Activated T-helper 1 cell treated with anti-CD3 and anti-CD28 coated beads, Interleukin-2, amount 50 U/mL, for 16 hours (primary cell): ENCODE results near the gene ZNF236.

Experiments used
- DNase-seq, 2 donors: peaks; one replicate each; pipeline ENCODE4 v3.0.0-alpha.2; 2020; ENCODE audit warnings: low read depth in 1 of 2, low spot score in 1 of 2

The ZNF236 gene

GRCh38 chr18:76821356-76821874, 942 bp upstream of the ZNF236 start:
- DNase-seq = no peak

GRCh38 chr18:76821875-76822505, 367 bp upstream of the ZNF236 start:
- peak; percentile 42 to 49 for DNase-seq

GRCh38 chr18:76823161-76823538, 793 bp downstream of the ZNF236 start:
- DNase-seq = no peak

GRCh38 chr18:76823587-76824011, 1.2 kb downstream of the ZNF236 start:
- DNase-seq = no peak

- DNase-seq = no peak
Observed at GRCh38 chr18:76824145-76824676, 1.9 kb downstream of the ZNF236 start.

GRCh38 chr18:76824754-76825153, 2.4 kb downstream of the ZNF236 start:
- DNase-seq = no peak

GRCh38 chr18:76827205-76828200, 5.1 kb downstream of the ZNF236 start:
- DNase-seq = no peak

GRCh38 chr18:76834379-76834778, 12.0 kb downstream of the ZNF236 start:
- DNase-seq = no peak

GRCh38 chr18:76835380-76835779, 13.0 kb downstream of the ZNF236 start:
- DNase-seq = no peak

- no peak for DNase-seq
Observed at GRCh38 chr18:76837071-76837470, 14.7 kb downstream of the ZNF236 start.

GRCh38 chr18:76838182-76838581, 15.8 kb downstream of the ZNF236 start:
- DNase-seq = no peak

GRCh38 chr18:76839086-76839794, 16.9 kb downstream of the ZNF236 start:
- no peak for DNase-seq

- DNase-seq = no peak
Observed at GRCh38 chr18:76842837-76843530, 20.6 kb downstream of the ZNF236 start.

- DNase-seq = no peak
Observed at GRCh38 chr18:76844144-76844543, 21.8 kb downstream of the ZNF236 start.

GRCh38 chr18:76844742-76845477, 22.6 kb downstream of the ZNF236 start:
- DNase-seq = no peak

GRCh38 chr18:76846217-76846616, 23.9 kb downstream of the ZNF236 start:
- DNase-seq = no peak

GRCh38 chr18:76847916-76848315, 25.6 kb downstream of the ZNF236 start:
- DNase-seq = no peak

GRCh38 chr18:76850112-76850511, 27.8 kb downstream of the ZNF236 start:
- DNase-seq = no peak

GRCh38 chr18:76855594-76855993, 33.2 kb downstream of the ZNF236 start:
- no peak for DNase-seq

- no peak for DNase-seq
Observed at GRCh38 chr18:76857476-76857875, 35.1 kb downstream of the ZNF236 start.
